ENCODE results near the gene SHB. TPM values are rescaled to one million over a fixed set of nuclear protein-coding genes. Genes with fewer than 3 reads are reported as not detected.

The SHB gene
- total RNA-seq, 1 donor from 2014 or later: 3.1 TPM

- peak overlapping the region in 1 of 3 donors; percentile 35 for H3K4me3 ChIP-seq (ENCODE audit: low read length in 3 of 3)
- peaks cover 34 to 39% (median 34%) of the 10 kb centered on the region in 3 donors for H3K4me1 ChIP-seq (ENCODE audit: control insufficient read depth in 3 of 3, insufficient read depth in 3 of 3, low read length in 3 of 3)
- H3K27ac ChIP-seq (ENCODE audit: low read depth, low read length): peak overlapping the region; percentile 67
- no peaks in the 10 kb centered on the region for H3K9me3 ChIP-seq (ENCODE audit: control insufficient read depth in 3 of 3, low read length in 3 of 3)
- H3K27me3 ChIP-seq (ENCODE audit: control insufficient read depth in 3 of 3, insufficient read depth in 3 of 3, low read length in 3 of 3): no peaks in the 10 kb centered on the region
- peak overlapping the region; percentile 45 to 66 (median 64) for H3K9ac ChIP-seq (ENCODE audit: low read depth in 1 of 3, low read length in 3 of 3)
- H3K36me3 ChIP-seq (ENCODE audit: control insufficient read depth in 3 of 3, insufficient read depth in 3 of 3, low read length in 3 of 3): peaks cover 0 to 2% (median 0%) of the 10 kb centered on the region in 3 donors
These were observed 42.8 kb downstream of the SHB start for GRCh38 chr9:38026021-38026809.

GRCh38 chr9:38025166-38025565 lies 43.9 kb downstream of the SHB start:
- no peak overlapping the region for H3K9ac ChIP-seq (ENCODE audit: low read depth in 1 of 3, low read length in 3 of 3)

GRCh38 chr9:38024036-38024681 lies 44.9 kb downstream of the SHB start:
- Histone ChIP-seq H3K9ac (ENCODE audit: low read depth in 1 of 3, low read length in 3 of 3) (peak overlapping the region in 1 of 3 donors; percentile 3), H3K4me1 (ENCODE audit: control insufficient read depth in 3 of 3, insufficient read depth in 3 of 3, low read length in 3 of 3) (peaks cover 38 to 44% (median 43%) of the 10 kb centered on the region in 3 donors), H3K27me3 (ENCODE audit: control insufficient read depth in 3 of 3, insufficient read depth in 3 of 3, low read length in 3 of 3) (no peaks in the 10 kb centered on the region), H3K27ac (ENCODE audit: low read depth, low read length) (no peak overlapping the region), H3K4me3 (ENCODE audit: low read length in 3 of 3) (no peak overlapping the region), H3K36me3 (ENCODE audit: control insufficient read depth in 3 of 3, insufficient read depth in 3 of 3, low read length in 3 of 3) (peaks cover 0 to 2% (median 0%) of the 10 kb centered on the region in 3 donors), H3K9me3 (ENCODE audit: control insufficient read depth in 3 of 3, low read length in 3 of 3) (no peaks in the 10 kb centered on the region)

More at GRCh38 chr9:38025166-38025565, 43.9 kb downstream of the SHB start:
- H3K27me3 ChIP-seq (ENCODE audit: control insufficient read depth in 3 of 3, insufficient read depth in 3 of 3, low read length in 3 of 3): no peaks in the 10 kb centered on the region
- H3K4me3 ChIP-seq (ENCODE audit: low read length in 3 of 3): no peak overlapping the region
- H3K27ac ChIP-seq (ENCODE audit: low read depth, low read length): peak overlapping the region; percentile 67
- no peaks in the 10 kb centered on the region for H3K9me3 ChIP-seq (ENCODE audit: control insufficient read depth in 3 of 3, low read length in 3 of 3)
- H3K4me1 ChIP-seq (ENCODE audit: control insufficient read depth in 3 of 3, insufficient read depth in 3 of 3, low read length in 3 of 3): peaks cover 34 to 40% (median 34%) of the 10 kb centered on the region in 3 donors
- peaks cover 0 to 2% (median 0%) of the 10 kb centered on the region in 3 donors for H3K36me3 ChIP-seq (ENCODE audit: control insufficient read depth in 3 of 3, insufficient read depth in 3 of 3, low read length in 3 of 3)

GRCh38 chr9:38023661-38024035 lies 45.4 kb downstream of the SHB start:
- H3K36me3 ChIP-seq (ENCODE audit: control insufficient read depth in 3 of 3, insufficient read depth in 3 of 3, low read length in 3 of 3): peaks cover 0 to 2% (median 0%) of the 10 kb centered on the region in 3 donors
- H3K27me3 ChIP-seq (ENCODE audit: control insufficient read depth in 3 of 3, insufficient read depth in 3 of 3, low read length in 3 of 3): no peaks in the 10 kb centered on the region
- peaks cover 43 to 48% (median 46%) of the 10 kb centered on the region in 3 donors for H3K4me1 ChIP-seq (ENCODE audit: control insufficient read depth in 3 of 3, insufficient read depth in 3 of 3, low read length in 3 of 3)
- no peaks in the 10 kb centered on the region for H3K9me3 ChIP-seq (ENCODE audit: control insufficient read depth in 3 of 3, low read length in 3 of 3)
- H3K4me3 ChIP-seq (ENCODE audit: low read length in 3 of 3): no peak overlapping the region
- H3K27ac ChIP-seq (ENCODE audit: low read depth, low read length): no peak overlapping the region
- H3K9ac ChIP-seq (ENCODE audit: low read depth in 1 of 3, low read length in 3 of 3): no peak overlapping the region

GRCh38 chr9:38022995-38023394 lies 46.0 kb downstream of the SHB start:
- Histone ChIP-seq H3K4me3 (ENCODE audit: low read length in 3 of 3) (no peak overlapping the region), H3K27me3 (ENCODE audit: control insufficient read depth in 3 of 3, insufficient read depth in 3 of 3, low read length in 3 of 3) (no peaks in the 10 kb centered on the region), H3K27ac (ENCODE audit: low read depth, low read length) (no peak overlapping the region), H3K9ac (ENCODE audit: low read depth in 1 of 3, low read length in 3 of 3) (no peak overlapping the region), H3K36me3 (ENCODE audit: control insufficient read depth in 3 of 3, insufficient read depth in 3 of 3, low read length in 3 of 3) (peaks cover 0 to 2% (median 0%) of the 10 kb centered on the region in 3 donors), H3K4me1 (ENCODE audit: control insufficient read depth in 3 of 3, insufficient read depth in 3 of 3, low read length in 3 of 3) (peaks cover 45 to 52% (median 47%) of the 10 kb centered on the region in 3 donors), H3K9me3 (ENCODE audit: control insufficient read depth in 3 of 3, low read length in 3 of 3) (no peaks in the 10 kb centered on the region)

GRCh38 chr9:38022203-38022895 lies 46.7 kb downstream of the SHB start:
- H3K9ac ChIP-seq (ENCODE audit: low read depth in 1 of 3, low read length in 3 of 3): no peak overlapping the region
- no peaks in the 10 kb centered on the region for H3K27me3 ChIP-seq (ENCODE audit: control insufficient read depth in 3 of 3, insufficient read depth in 3 of 3, low read length in 3 of 3)
- H3K36me3 ChIP-seq (ENCODE audit: control insufficient read depth in 3 of 3, insufficient read depth in 3 of 3, low read length in 3 of 3): peaks cover 0 to 2% (median 0%) of the 10 kb centered on the region in 3 donors
- H3K4me3 ChIP-seq (ENCODE audit: low read length in 3 of 3): no peak overlapping the region
- H3K4me1 ChIP-seq (ENCODE audit: control insufficient read depth in 3 of 3, insufficient read depth in 3 of 3, low read length in 3 of 3): peaks cover 46 to 57% (median 49%) of the 10 kb centered on the region in 3 donors
- no peaks in the 10 kb centered on the region for H3K9me3 ChIP-seq (ENCODE audit: control insufficient read depth in 3 of 3, low read length in 3 of 3)
- H3K27ac ChIP-seq (ENCODE audit: low read depth, low read length): no peak overlapping the region

- Histone ChIP-seq H3K4me3 (ENCODE audit: low read length in 3 of 3) (no peak overlapping the region), H3K4me1 (ENCODE audit: control insufficient read depth in 3 of 3, insufficient read depth in 3 of 3, low read length in 3 of 3) (peaks cover 43 to 53% (median 43%) of the 10 kb centered on the region in 3 donors), H3K27me3 (ENCODE audit: control insufficient read depth in 3 of 3, insufficient read depth in 3 of 3, low read length in 3 of 3) (no peaks in the 10 kb centered on the region), H3K9ac (ENCODE audit: low read depth in 1 of 3, low read length in 3 of 3) (no peak overlapping the region), H3K27ac (ENCODE audit: low read depth, low read length) (no peak overlapping the region), H3K9me3 (ENCODE audit: control insufficient read depth in 3 of 3, low read length in 3 of 3) (no peaks in the 10 kb centered on the region), H3K36me3 (ENCODE audit: control insufficient read depth in 3 of 3, insufficient read depth in 3 of 3, low read length in 3 of 3) (peaks cover 0 to 2% (median 0%) of the 10 kb centered on the region in 3 donors)
These were observed 48.6 kb downstream of the SHB start for GRCh38 chr9:38020151-38021076.

- no peaks in the 10 kb centered on the region for H3K27me3 ChIP-seq (ENCODE audit: control insufficient read depth in 3 of 3, insufficient read depth in 3 of 3, low read length in 3 of 3)
- H3K9me3 ChIP-seq (ENCODE audit: control insufficient read depth in 3 of 3, low read length in 3 of 3): no peaks in the 10 kb centered on the region
- no peak overlapping the region for H3K27ac ChIP-seq (ENCODE audit: low read depth, low read length)
- no peak overlapping the region for H3K9ac ChIP-seq (ENCODE audit: low read depth in 1 of 3, low read length in 3 of 3)
- peaks cover 37 to 49% (median 39%) of the 10 kb centered on the region in 3 donors for H3K4me1 ChIP-seq (ENCODE audit: control insufficient read depth in 3 of 3, insufficient read depth in 3 of 3, low read length in 3 of 3)
- H3K36me3 ChIP-seq (ENCODE audit: control insufficient read depth in 3 of 3, insufficient read depth in 3 of 3, low read length in 3 of 3): peaks cover 0 to 5% (median 2%) of the 10 kb centered on the region in 3 donors
- no peak overlapping the region for H3K4me3 ChIP-seq (ENCODE audit: low read length in 3 of 3)
These were observed 49.3 kb downstream of the SHB start for GRCh38 chr9:38019731-38020130.

- no peak overlapping the region for H3K27ac ChIP-seq (ENCODE audit: low read depth, low read length)
These were observed 49.9 kb downstream of the SHB start for GRCh38 chr9:38018958-38019602.

More at GRCh38 chr9:38018958-38019602, 49.9 kb downstream of the SHB start:
- Histone ChIP-seq H3K4me3 (ENCODE audit: low read length in 3 of 3) (no peak overlapping the region), H3K9ac (ENCODE audit: low read depth in 1 of 3, low read length in 3 of 3) (no peak overlapping the region), H3K36me3 (ENCODE audit: control insufficient read depth in 3 of 3, insufficient read depth in 3 of 3, low read length in 3 of 3) (peaks cover 2 to 7% (median 4%) of the 10 kb centered on the region in 3 donors), H3K27me3 (ENCODE audit: control insufficient read depth in 3 of 3, insufficient read depth in 3 of 3, low read length in 3 of 3) (no peaks in the 10 kb centered on the region), H3K4me1 (ENCODE audit: control insufficient read depth in 3 of 3, insufficient read depth in 3 of 3, low read length in 3 of 3) (peaks cover 32 to 44% (median 34%) of the 10 kb centered on the region in 3 donors), H3K9me3 (ENCODE audit: control insufficient read depth in 3 of 3, low read length in 3 of 3) (no peaks in the 10 kb centered on the region)
